ENCODE data around the gene CCNY.

- TF ChIP-seq CTCF (IDR thresholded peaks at IDR 0.05; ENCODE audit: poor library complexity) (no peak), EZH2phosphoT487 (IDR thresholded peaks at IDR 0.05; ENCODE audit: low read depth, severe bottlenecking, unreplicated experiment) (no peak)
These were observed 98.2 kb downstream of the CCNY start for GRCh38 chr10:35434533-35434932.

All from hepatocyte (in vitro differentiated cells).